ENCODE data around the gene XPO1.
A peak's percentile ranks its signal among the peaks of the same experiment; 100 is the strongest.
"Not testable (repeated sequence)": the region's sequence is repeated elsewhere in the genome, so short reads cannot be mapped to it uniquely, and the experiment has no call there.

Gene XPO1

DNA sequence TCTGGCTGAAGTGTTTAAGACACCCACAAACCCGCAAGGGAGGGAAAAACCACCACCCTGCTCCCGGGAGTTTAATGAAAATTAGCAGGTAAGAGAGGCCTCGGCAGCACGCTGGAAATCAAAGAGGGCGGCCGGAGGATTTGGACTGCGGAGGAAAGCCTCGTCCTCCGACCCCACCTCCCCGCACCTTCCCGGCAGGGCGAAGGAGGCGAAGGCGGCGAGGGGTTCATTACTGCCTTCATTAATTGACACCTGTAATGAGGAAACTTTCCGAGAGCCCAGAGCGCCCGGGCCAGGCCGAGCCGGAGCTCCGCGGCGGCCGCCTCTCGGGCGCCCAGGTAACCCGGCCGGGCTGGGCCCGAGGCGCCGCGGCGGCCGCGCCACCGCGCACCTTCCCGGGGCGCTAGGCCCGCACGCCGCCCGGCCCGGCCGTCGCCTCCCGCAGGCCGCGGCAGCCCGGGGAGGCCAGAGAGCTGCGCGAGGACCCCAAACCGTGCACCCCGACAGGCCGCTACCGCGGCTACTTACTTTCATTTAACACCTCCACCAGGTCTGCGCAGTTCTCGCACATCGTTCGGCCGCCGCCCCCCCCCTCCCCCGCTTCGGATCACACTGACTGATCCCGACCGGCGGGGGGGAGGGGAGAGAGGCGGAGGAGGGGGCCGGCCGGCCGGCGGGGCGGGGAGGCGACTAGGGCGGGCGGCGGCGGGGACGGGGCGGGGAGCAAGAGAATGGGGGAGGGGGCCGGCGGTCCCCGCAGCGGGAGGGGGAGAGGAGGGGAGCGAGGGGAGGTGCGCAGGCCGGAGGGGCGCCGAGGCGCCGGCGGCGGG lies 67.8 kb downstream of the XPO1 start:
- peak; percentile 65 to 89 (median 80) for DNase-seq (ENCODE audit: low read depth in 4 of 4, low spot score in 1 of 4)

DNA sequence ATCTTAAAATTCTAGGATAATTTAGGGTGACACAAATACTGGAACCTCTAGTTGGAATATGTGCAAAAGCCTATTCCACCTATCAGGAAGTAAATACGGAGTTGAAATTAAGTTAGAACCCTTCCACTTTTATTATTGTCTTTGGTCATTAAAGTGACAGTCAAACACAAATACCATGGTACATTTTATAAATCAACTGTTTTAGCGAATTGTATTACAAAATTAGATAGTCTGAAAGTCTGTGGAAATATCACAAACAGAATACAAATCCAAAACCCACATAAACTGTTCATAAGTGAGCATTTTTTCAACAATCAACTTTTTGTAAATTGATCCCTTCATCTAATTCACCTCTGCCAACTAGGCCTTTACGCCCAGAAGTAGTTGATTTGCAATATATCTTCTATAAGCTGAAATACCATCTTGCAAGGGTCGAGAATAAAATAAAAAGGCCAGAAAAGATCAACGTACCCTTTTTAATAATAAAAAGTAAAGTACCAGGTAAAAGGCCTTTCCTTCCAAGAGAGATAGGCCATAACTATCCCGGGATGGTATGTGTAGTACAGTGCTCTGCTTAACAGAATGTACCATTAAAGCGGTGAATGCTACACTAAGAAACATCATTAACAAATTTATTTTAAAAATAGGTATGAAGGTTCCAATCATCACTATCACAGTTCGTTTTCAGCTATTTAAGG lies 68.6 kb downstream of the XPO1 start:
- no peak for DNase-seq (ENCODE audit: low read depth in 4 of 4, low spot score in 1 of 4)

DNA sequence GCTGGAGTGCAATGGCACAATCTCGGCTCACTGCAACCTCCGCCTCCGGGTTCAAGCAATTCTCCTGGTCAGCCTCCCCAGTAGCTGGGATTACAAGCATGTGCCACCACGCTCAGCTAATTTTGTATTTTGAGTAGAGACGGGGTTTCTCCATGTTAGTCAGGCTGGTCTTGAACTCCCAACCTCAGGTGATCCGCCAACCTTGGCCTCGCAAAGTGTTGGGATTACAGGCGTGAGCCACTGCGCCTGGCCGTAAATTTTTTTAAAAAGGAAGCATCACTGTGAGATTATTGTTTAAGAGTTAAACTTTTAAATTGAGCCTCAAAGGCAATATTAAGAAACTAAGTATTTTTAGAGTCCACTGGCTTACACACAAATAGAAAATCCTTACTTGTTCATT lies 69.9 kb downstream of the XPO1 start:
- not testable (repeated sequence) for DNase-seq (ENCODE audit: low read depth in 4 of 4, low spot score in 1 of 4)

DNA sequence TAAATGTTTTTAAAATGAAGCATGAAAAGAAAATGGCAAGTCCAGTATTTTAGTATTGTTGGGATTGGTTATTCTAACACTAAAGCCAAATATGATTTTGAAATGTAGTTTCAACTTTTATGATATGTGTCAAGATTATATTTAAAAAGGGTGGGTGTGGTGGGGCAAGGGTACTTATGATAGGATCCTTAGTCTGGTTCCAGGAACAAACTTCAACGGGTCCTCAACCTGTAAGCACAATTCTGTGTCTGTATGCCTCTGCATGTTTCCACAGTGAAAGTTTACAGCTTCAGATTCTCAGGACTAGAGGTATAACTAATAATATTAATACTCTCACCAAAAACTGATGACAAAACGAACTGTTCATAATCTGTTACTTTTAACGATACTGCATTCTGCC lies 73.1 kb downstream of the XPO1 start:
- DNase-seq (ENCODE audit: low read depth in 4 of 4, low spot score in 1 of 4): no peak

DNA sequence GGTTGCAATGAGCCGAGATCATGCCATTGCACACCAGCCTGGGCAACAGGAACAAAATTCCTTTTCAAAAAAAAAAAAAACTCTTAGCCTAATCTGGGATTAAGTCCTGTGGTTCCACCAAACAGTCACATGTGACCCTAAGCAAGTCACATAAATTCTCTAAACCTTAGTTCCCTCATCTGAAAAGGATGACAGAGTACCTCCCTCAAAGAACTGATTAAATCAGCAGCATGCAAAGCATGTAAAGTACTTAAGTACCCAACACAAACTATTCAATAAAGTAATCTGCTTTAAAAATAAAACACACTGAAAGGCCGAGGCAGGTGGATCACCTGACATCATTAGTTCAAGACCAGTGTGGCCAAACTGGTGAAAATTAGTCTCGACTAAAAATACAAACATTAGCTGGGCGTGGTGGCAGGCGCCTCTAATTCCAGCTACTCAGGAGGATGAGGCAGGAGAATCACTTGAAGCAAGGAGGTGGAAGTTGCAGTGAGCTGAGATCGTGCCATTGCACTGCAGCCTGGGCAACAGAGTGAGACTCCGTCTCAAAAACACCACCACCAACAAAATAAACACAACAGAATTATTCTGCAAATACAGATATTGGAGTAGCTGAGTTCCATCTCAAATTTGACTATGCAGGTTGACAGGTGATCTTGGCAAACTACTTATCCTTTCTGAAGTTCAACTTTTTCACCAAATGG lies 74.2 kb downstream of the XPO1 start:
- no peak for DNase-seq (ENCODE audit: low read depth in 4 of 4, low spot score in 1 of 4)

DNA sequence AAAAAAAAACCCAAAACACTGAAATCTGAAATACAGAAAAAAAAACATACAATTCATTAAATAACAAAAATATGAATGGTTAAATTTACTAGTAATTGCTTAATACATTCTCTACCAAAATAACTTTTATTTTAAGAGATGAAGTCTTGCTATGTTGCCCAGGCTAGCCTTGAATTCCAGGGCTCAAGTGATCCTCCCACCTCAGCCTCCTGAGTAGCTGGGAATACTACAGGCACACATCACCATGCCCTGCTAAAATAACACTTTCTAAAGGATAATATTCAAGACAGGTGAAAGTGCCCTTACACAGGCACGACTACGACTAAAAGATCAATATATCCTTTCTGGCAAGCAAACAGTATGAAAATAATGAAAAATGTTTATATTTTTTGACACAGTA lies 76.8 kb downstream of the XPO1 start:
- DNase-seq (ENCODE audit: low read depth in 4 of 4, low spot score in 1 of 4): no peak

DNA sequence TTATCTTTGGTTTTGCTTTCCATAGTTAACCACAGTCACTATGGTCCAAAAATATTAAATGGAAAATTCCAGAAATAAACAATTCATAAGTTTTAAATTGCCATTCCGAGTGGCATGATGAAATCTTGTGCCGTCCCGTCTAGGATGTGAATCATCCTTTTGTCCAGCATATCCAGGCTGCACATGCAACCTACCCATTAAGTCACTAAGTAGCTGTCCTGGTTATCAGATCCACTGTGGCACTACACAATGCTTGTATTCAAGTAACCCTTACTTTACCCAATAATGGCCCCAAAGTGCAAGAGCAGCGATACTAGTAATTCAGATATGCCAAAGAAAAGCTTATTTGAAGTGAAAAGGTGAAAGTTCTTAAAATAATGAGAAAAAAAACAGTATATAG lies 78.0 kb downstream of the XPO1 start:
- no peak for DNase-seq (ENCODE audit: low read depth in 4 of 4, low spot score in 1 of 4)

DNA sequence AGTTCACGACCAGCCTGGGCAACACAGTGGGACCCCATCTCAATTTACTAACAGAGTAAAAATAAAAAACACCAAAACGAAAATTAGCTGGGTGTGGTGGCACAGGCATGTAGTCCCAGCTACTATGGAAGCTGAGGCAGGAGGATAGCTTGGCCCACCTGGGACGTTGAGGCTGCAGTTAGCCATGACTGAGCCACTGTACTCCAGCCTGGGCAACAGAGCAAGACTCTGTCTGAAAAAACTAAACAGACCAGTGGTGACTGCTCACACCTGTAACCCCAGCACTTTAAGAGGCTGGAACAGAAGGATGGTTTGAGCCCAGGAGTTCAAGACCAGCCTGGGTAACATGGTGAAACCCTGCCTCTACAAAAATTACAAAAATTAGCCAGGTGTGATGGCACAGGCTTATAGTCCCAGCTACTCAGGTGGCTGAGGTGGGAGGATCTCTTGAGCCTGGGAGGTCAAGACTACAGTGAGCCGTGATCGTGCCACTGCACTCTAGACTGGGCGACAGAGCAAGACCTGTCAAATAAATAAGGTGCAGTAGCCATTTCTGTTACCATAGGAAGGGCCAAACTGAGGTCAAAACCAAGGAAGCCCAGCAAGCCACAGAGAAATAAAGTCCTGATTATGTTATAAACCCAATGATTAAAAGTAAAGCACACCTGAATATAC lies 81.3 kb downstream of the XPO1 start:
- no peak for DNase-seq (ENCODE audit: low read depth in 4 of 4, low spot score in 1 of 4)

DNA sequence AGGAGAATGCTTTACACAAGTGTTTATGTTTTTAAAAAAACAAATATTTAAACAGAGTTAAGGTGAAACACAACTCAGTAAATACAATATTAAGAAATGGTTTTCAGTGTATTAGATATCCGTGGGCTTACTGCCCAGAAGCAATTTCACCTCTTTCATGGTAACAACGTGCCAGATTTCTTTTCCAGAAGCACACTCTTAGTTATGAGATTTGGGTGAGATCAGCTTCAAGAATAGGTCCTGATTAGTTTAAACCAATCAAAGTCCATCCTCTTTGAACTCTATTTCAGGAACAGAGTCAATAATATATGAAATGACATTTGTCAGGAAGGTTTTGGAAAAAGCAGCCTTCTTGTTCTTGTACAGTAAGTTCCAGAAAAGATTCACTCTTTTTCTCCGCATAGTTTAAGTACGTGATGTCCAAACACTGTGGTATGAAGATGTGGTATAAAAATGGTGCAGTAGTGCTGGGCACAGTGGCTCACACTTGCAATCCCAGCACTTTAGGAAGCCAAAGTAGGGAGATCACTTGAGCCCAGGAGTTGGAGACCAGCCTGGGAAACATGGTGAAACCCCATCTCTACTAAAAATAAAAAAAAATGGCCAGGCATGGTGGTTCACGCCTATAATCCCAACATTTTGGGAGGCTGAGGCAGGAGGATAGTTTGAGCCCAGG lies 81.9 kb downstream of the XPO1 start:
- no peak for DNase-seq (ENCODE audit: low read depth in 4 of 4, low spot score in 1 of 4)

DNA sequence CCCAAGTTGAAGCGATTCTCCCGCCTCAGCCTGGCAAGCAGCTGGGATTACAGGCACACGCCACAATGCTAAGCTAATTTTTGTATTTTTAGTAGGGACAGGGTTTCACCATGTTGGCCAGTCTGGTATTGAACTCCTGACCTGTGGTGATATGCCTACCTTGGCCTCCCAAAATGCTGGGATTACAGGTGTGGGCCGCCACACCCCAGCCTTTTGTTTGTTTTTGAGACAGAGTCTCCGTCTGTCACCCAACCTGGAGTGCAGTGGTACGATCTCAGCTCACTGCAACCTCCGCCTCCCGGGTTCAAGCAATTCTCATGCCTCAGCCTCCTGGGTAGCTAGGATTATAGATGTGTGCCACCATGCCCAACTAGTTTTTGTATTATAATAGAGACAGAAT lies 83.2 kb downstream of the XPO1 start:
- not testable (repeated sequence) for DNase-seq (ENCODE audit: low read depth in 4 of 4, low spot score in 1 of 4)

DNA sequence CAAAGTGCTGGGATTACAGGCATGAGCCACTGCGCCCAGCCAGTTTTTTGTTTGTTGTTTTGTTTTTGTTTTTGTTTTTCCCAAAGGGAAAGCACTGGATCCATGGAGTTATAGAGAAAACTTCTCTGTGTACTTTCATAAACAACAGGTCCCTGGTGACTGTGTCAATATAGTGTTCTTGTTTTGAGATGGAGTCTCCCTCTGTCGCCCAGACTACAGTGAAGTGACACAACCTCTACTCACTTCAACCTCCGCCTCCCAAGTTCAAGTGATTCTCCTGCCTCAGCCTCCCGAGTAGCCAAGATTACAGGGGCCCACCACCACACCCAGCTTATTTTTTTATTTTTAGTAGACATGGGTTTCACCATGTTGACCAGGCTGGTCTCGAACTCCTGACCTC lies 83.8 kb downstream of the XPO1 start:
- no peak for DNase-seq (ENCODE audit: low read depth in 4 of 4, low spot score in 1 of 4)

DNA sequence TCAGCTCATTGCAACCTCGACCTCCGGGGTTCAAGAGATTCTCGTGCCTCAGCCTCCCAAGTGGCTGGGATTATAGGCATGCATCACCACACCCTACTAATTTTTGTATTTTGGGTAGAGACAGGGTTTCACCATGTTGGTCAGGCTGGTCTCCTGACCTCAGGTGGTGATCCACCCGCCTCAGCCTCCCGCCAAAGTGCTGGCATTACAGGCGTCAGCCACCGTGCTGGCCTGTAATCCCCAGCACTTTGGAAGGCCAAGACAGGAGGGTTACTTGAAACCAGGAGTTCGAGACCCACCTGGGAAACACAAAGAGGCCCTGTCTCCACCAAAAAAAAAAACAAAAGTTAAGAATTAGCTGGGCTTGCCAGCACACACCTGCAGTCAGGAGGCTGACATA lies 85.8 kb downstream of the XPO1 start:
- DNase-seq (ENCODE audit: low read depth in 4 of 4, low spot score in 1 of 4): no peak

DNA sequence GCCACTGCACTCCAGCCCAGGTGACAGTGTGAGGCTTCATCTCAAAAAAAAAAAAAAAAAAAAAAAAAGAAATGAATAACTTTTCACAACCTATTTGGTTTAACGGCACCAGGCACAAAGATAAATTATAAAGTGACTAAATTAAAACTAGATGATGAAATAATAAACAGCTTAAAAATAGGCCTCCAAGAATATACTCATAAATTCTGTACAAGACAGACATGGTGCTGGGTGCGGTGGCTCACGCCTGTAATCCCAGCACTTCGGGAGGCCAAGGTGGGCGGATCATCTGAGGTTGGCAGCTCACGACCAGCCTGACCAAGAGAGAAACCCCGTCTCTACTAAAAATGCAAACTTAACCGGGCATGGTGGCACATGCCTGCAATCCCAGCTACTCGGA lies 87.0 kb downstream of the XPO1 start:
- no peak for DNase-seq (ENCODE audit: low read depth in 4 of 4, low spot score in 1 of 4)

DNA sequence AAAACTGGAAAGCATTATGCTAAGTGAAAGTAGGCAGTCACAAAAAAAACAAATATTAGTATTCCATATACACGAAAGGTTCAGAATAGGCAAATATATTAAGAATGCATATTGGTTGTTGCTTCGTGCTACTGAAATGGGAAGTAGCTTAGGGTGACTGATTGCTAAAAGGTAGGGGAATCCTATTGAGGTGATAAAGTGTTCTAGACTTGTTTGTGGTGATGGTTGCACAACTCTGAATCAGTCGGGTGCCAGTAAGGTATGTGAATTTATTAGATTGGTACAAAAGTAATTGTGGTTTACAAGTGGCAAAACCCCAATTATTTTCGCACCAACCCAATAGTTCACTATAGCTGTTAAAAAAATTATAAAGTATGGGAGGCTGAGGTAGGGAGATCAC lies 88.0 kb downstream of the XPO1 start:
- no peak for DNase-seq (ENCODE audit: low read depth in 4 of 4, low spot score in 1 of 4)

DNA sequence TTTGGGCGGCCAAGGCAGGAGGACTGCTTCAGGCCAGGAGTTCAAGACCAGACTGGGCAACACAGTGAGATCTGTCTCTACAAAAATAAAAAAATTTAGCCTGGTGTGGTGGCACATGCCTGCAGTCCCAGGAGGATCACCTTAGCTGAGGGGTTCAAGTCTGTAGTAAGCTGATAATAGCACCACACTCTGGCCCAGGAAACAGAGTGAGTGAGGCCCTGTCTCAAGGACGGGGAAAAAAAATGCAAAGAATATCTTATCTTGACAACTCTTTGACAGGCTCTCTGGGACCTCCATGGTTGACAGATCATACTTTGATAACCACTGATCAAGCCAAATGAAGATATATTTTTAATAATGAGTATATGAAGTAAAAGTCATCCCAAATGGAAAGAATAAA lies 89.9 kb downstream of the XPO1 start:
- no peak for DNase-seq (ENCODE audit: low read depth in 4 of 4, low spot score in 1 of 4)

DNA sequence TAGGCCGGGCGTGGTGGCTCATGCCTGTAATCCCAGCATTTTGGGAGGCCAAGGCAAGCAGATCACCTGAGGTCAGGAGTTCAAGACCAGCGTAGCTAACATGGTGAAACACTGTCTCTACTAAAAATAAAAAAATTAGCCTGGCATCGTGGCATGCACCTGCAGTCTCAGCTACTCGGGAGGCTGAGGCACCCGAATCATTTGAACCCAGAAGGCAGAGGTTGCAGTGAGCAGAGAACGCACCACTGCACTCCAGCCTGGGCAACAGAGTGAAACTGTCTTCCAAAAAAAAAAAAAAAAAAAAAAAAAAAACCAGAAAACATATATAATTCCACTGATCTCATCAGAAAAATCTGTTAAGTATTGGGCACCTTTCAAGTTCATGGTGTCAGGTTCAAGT lies 91.2 kb downstream of the XPO1 start:
- DNase-seq (ENCODE audit: low read depth in 4 of 4, low spot score in 1 of 4): not testable (repeated sequence)

DNA sequence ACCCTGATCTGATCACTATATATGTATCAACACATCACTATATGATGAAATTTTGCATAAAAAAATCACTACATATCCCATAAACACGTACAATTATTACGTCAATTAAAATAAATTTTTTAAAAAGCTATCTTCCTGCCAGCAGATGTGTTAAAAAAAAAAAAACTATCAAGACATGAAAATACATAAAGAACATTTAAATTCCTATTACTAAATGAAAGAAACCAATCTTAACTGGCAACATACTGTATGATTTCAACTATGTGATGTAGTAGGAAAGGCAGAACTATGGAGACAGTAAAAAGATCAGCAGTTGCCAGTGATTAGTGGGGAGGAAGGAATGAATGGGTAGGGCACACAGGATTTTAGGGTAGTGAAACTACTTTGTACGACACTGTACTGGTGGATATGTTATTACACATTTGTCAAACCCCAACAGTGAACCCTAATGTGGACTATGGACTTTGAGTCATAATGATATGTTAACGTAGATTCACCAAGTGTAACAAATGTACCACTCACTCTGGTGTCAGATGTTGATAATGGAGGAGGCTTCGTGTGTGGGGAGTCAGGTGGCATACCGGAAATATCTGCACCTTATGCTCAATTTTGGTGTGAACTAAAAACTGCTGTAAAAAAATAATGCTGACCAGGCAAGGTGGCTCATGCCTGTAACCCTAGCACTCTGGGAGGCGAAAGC lies 94.7 kb downstream of the XPO1 start:
- DNase-seq (ENCODE audit: low read depth in 4 of 4, low spot score in 1 of 4): no peak

DNA sequence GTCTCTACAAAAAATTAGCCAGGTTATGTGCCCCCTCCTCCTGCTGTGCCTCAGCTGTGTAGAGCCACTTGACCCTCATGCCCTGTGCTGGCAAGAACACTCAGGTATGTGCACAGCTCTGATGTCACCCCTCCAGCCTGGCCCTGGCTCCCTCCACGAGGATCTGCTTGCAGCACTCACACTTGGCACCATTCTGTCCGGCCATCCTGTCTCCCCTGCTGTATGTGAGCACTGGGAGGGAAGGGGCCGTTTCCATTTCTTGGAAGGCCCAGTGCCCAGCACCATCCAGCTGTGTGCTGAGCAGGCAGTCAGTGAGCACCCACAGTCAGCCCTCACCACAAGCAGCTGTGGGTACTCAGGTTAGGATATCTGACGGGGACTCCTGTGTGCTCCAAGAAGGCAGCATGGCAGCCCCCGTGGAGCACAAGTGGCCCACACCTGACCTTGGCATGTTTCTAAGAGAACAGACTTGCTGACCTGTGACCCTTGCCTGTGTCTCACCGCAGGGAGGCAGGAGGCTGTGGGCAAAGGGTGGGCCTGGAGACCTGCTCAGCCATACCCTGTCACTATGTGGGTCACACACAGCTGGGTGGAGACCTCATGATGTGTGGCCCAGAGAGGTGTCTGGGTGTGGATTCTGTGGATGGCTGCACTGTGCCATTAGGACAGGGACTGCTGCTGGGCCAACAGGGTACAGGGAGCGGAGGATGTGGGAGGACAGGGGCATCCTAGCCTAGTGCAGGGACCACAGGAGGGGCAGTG lies 98.7 kb downstream of the XPO1 start:
- no peak for DNase-seq (ENCODE audit: low read depth in 4 of 4, low spot score in 1 of 4)

DNA sequence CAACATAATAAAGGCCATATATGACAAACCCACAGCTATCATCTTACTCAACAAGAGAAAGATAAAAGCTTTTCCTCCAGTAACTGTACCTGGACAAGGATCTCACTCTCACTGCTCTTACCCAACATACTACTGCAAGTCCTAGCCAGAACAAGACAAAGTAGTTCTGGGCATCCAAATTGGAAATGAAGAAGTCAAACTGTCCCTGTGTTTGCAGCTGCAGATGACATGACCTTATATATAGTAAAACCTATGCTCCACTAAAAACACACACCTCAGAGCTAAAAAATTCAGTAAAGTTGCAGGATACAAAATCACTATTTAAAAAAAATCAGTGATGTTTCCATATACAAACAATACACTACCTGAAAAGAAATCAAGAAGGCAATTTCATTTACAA lies 99.5 kb downstream of the XPO1 start:
- DNase-seq (ENCODE audit: low read depth in 4 of 4, low spot score in 1 of 4): no peak

DNA sequence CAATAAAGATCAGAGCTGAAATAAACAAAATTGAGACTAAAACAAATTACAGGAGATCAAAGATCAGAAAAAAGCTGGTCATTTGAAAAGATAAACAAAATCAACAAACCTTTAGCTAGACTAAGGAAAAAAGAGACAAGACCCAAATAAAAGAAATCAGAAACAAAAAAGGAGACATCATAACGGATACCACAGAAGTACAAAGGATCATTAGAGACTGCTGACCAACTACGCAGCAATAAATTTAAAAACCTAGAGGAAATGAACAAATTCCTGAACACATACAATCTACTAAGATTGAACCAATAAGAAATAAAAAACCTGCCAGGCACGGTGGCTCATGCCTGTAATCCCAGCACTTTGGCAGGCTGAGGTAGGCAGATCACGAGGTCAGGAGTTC lies 101.0 kb downstream of the XPO1 start:
- no peak for DNase-seq (ENCODE audit: low read depth in 4 of 4, low spot score in 1 of 4)
